WERI-Rb-1 (cell line): ENCODE measurements around the gene KIRREL3.

Experiments used
- DNase-seq: peaks from one replicate; pipeline ENCODE4 v3.0.0-alpha.2; 2020
- H3K27ac ChIP-seq: fragments of 250-450 bp; sonication (Bioruptor Pico); 2 replicates; pipeline ENCODE4 v1.5.1; 2020; ENCODE audit warnings: mild to moderate bottlenecking, moderate library complexity
- H3K27me3 ChIP-seq: fragments of 250-450 bp; sonication (Bioruptor Pico); 2 replicates; pipeline ENCODE4 v1.5.1; 2021; ENCODE audit warnings: mild to moderate bottlenecking, low read depth, moderate library complexity; ENCODE audit not compliant: insufficient read depth, severe bottlenecking
- H3K36me3 ChIP-seq: fragments of 250-450 bp; sonication (Bioruptor Pico); 2 replicates; pipeline ENCODE4 v1.5.1; 2020; ENCODE audit warnings: mild to moderate bottlenecking, moderate library complexity
- H3K4me3 ChIP-seq: 2 replicates; pipeline ENCODE4 v1.5.1; 2011; ENCODE audit warnings: low read depth, mild to moderate bottlenecking, control low read depth, low read length
- H3K9me3 ChIP-seq: fragments of 250-450 bp; sonication (Bioruptor Pico); 2 replicates; pipeline ENCODE4 v1.5.1; 2021; ENCODE audit warnings: mild to moderate bottlenecking, moderate library complexity; ENCODE audit not compliant: severe bottlenecking
- TF ChIP-seq, protein P1 (sequence below): IDR thresholded peaks from 2 replicates; pipeline ENCODE4 v1.5.1; 2011; ENCODE audit warnings: low read depth, mild to moderate bottlenecking, control low read depth, inconsistent platforms, low read length

The KIRREL3 gene

DNA sequence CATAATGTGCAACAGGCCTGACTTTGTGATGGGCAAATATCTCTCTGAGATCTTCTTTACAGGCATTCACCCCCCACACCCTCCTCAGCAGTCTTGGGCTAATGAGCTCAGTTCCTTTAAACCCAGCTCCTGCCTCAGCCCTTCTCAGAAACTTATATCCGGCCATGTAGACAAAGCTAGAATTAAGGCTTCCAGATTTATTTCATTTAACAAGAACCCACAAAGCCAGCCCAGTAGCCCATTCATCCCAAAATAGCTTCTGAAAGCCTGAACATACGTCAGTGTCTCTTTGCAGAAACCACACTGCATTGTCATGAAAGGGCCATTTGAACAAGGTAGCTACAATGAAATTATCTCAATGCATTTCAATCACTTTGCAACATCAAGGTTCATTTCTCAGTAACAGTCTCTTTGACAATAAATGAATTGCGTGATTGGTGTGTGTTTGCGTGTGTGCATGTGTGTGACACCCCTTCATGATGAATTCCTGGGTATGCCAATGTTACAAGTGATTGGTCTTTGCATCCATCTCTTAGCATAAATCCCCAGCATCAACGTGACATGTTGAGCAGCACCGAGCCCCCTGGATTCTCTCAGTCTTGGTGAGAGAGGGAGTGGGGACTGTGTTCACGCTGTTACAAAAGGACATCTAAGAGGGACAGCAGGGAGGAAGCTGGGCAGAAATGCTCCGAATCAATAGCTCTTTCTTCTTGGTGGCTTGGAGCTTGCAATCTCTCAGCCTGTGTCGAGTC lies 299.6 kb downstream of the KIRREL3 start:
- no peak for DNase-seq
- TF ChIP-seq, protein P1, sequence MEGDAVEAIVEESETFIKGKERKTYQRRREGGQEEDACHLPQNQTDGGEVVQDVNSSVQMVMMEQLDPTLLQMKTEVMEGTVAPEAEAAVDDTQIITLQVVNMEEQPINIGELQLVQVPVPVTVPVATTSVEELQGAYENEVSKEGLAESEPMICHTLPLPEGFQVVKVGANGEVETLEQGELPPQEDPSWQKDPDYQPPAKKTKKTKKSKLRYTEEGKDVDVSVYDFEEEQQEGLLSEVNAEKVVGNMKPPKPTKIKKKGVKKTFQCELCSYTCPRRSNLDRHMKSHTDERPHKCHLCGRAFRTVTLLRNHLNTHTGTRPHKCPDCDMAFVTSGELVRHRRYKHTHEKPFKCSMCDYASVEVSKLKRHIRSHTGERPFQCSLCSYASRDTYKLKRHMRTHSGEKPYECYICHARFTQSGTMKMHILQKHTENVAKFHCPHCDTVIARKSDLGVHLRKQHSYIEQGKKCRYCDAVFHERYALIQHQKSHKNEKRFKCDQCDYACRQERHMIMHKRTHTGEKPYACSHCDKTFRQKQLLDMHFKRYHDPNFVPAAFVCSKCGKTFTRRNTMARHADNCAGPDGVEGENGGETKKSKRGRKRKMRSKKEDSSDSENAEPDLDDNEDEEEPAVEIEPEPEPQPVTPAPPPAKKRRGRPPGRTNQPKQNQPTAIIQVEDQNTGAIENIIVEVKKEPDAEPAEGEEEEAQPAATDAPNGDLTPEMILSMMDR = no peak
- Histone ChIP-seq H3K9me3 (no peaks in the 10 kb centered on the region), H3K36me3 (no peaks in the 10 kb centered on the region), H3K4me3 (no peak overlapping the region), H3K27me3 (no peaks in the 10 kb centered on the region), H3K27ac (no peak overlapping the region)

DNA sequence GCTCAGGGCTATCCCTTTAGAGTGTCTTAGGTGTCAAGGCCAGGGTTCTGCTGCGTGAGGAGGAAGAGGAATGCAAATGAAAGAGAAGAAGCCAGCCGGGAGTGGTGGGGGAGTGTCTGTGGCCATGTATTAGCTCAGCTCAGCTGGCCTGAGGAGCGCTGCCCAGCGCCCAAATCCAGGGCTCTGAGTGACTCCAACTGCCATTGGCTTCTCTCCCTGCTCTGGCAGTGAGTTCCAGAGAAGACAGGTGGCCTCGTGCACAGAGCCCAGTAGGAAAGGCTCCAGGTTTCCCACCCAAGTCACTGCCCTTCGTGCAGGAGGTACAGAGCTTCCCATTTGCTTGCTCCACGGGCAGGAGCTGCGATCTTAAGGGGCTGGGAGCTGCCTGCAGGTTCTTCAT lies 302.0 kb downstream of the KIRREL3 start:
- Histone ChIP-seq H3K27me3 (no peaks in the 10 kb centered on the region), H3K36me3 (no peaks in the 10 kb centered on the region), H3K27ac (peak overlapping the region; percentile 65), H3K9me3 (no peaks in the 10 kb centered on the region), H3K4me3 (peak overlapping the region; percentile 24)
- DNase-seq = peak; percentile 46
- TF ChIP-seq, protein P1 = no peak

DNA sequence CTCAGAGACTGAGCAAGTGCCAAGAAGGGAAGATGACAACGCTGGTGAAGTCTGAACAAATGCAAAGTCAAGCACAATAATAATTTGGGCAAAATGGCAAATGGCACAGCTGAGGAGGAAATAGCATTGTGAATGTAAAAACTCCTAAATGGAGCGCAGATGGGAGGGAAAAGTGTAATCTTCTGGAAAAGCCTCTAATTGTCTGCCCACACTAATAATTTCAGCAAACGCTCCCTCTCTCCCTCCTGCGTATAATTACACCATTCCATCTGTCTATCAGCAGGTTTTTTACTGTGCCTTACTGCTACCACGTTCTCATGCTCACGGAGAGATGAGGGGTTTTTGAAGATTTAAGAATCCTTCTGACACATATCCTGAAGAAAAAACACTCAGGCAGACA lies 302.6 kb downstream of the KIRREL3 start:
- Histone ChIP-seq H3K27ac (peak overlapping the region; percentile 65), H3K36me3 (no peaks in the 10 kb centered on the region), H3K4me3 (peak overlapping the region; percentile 24), H3K9me3 (no peaks in the 10 kb centered on the region), H3K27me3 (no peaks in the 10 kb centered on the region)
- no peak for DNase-seq
- TF ChIP-seq, protein P1 = no peak

DNA sequence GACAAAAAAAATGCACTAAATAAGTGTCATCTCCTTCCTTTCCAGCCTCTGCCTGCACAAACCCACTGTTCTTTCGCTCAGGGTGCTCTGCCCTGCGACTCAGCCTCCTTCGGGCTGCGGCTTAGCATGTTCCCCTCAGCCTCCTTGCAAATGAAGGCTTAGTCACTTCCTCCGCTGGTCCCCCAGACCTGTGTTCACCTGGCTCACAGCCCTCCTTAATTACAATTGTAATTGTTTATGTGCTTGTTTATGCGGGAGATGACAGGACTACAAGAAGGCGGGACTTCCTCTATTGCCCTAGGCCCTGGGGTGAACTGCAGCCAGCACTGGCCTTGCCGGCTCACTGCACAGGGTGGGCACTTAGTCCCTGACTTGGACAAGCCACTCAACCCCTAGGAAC lies 303.6 kb downstream of the KIRREL3 start:
- no peaks in the 10 kb centered on the region for H3K9me3 ChIP-seq
- TF ChIP-seq, protein P1 = no peak
- no peak overlapping the region for H3K4me3 ChIP-seq
- no peaks in the 10 kb centered on the region for H3K27me3 ChIP-seq
- no peak for DNase-seq
- H3K36me3 ChIP-seq = no peaks in the 10 kb centered on the region
- H3K27ac ChIP-seq = no peak overlapping the region

DNA sequence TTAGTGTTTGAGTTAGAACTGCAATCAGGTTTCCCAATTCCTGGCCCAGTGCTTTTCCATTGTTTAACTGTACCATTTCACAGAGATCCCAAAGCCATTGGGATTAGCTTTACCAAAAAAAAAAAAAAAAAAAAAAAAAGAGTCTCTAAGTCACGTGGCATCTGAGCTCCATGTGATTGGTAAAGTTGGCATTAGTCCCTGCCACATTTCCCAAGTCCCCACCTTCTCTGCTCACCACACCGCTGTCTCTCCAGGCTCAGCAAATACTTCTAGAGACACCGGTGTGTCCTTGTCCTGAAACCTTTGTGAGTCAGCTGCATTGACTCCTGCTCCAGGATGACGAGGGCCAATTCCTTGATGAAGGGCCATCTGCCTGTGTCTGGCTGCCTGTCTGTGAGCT lies 305.3 kb downstream of the KIRREL3 start:
- Histone ChIP-seq H3K9me3 (no peaks in the 10 kb centered on the region), H3K27ac (peak overlapping the region; percentile 32), H3K4me3 (no peak overlapping the region), H3K27me3 (no peaks in the 10 kb centered on the region), H3K36me3 (no peaks in the 10 kb centered on the region)
- TF ChIP-seq, protein P1 = no peak
- peak; percentile 47 for DNase-seq

DNA sequence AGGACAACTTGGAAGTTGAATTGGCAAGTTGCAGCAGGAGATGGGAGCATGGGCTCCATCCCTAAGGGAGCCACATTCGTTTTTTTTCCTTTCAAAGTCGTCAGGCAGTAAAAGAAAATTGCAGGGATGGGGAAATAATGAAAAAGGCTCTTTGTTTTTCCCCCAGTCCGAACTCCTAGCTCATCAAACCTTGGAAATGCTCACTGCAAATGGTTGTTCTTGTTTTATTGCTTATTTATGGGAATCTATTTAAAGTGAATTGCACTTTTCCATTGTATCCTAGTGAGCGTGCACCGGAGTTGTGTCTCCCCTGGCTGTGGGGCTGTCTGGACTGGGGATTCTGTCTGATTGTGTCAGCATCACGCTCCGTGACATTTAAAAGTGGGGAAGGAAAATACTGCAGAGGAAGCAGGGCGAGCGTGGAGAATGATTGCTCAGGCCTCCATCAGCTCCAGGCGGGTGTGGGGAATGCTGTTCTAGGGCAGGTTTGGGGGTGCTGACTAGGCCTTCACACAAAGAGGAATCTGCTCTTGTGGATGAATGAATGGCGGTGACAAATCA lies 306.4 kb downstream of the KIRREL3 start:
- TF ChIP-seq, protein P1 = no peak
- H3K4me3 ChIP-seq = no peak overlapping the region
- no peaks in the 10 kb centered on the region for H3K27me3 ChIP-seq
- no peak overlapping the region for H3K27ac ChIP-seq
- H3K9me3 ChIP-seq = no peaks in the 10 kb centered on the region
- no peaks in the 10 kb centered on the region for H3K36me3 ChIP-seq
- DNase-seq = no peak
